Transverse colon (tissue), 4 donors: ENCODE data around the gene NQO2. TPM values are rescaled to one million over a fixed set of nuclear protein-coding genes. Genes with fewer than 3 reads are reported as not detected.
A peak's percentile ranks its signal among the peaks of the same experiment; 100 is the strongest.
"Not testable (repeated sequence)": the region's sequence is repeated elsewhere in the genome, so short reads cannot be mapped to it uniquely, and the experiment has no call there.

Source experiments
- DNase-seq: peaks from one replicate; pipeline ENCODE4 v3.0.0-alpha.2; 2019
- H3K27ac ChIP-seq, 4 donors: fragments of 200-600 bp; sonication (generic); 2 replicates each; pipeline ENCODE4 v1.5.1; 2016 to 2018; ENCODE audit warnings: inconsistent platforms in 4 of 4
- H3K27me3 ChIP-seq: fragments of 200-600 bp; sonication (generic); 2 replicates; pipeline ENCODE4 v1.5.1; 2017; ENCODE audit warnings: inconsistent platforms
- H3K36me3 ChIP-seq, 4 donors: fragments of 200-600 bp; sonication (generic); 2 replicates each; pipeline ENCODE4 v1.5.1; 2017 to 2019; ENCODE audit warnings: inconsistent platforms in 4 of 4
- H3K4me1 ChIP-seq, 4 donors: fragments of 200-600 bp; sonication (generic); 2 replicates each; pipeline ENCODE4 v1.5.1; 2017 to 2020; ENCODE audit warnings: inconsistent platforms in 4 of 4
- H3K4me3 ChIP-seq, 4 donors: fragments of 200-600 bp; sonication (generic); 1 replicate in 1 of 4; 2 replicates in 3 of 4; pipeline versions ENCODE4 v1.5.1 to v1.6.1; 2017 to 2019; ENCODE audit warnings: inconsistent platforms in 4 of 4
- H3K9me3 ChIP-seq, 2 donors: fragments of 200-600 bp; sonication (generic); 2 replicates each; pipeline ENCODE4 v1.5.1; 2017 to 2019; ENCODE audit warnings: inconsistent platforms in 2 of 2
- EP300 ChIP-seq: sonication (generic); formaldehyde crosslinking; IDR thresholded peaks from one replicate; pipeline ENCODE4 v1.6.1; 2017; ENCODE audit warnings: antibody characterized with exemption, low read depth
- POLR2A ChIP-seq: fragments of 450-650 bp; IDR thresholded peaks from one replicate; pipeline ENCODE4 v1.6.1; 2016; ENCODE audit warnings: antibody characterized with exemption, mild to moderate bottlenecking, moderate library complexity
- POLR2AphosphoS5 ChIP-seq, 3 donors: sonication (generic); formaldehyde crosslinking; IDR thresholded peaks; one replicate each; pipeline ENCODE4 v1.6.1; 2016; ENCODE audit warnings: antibody characterized with exemption in 3 of 3
- WGBS, 2 donors: methylation state at CpG; one replicate each; pipeline ENCODE4 v1.1.5; 2018; ENCODE audit warnings: low coverage in 1 of 2; 5-methylcytosine and 5-hydroxymethylcytosine counted together
- in situ Hi-C, 4 donors: fragments of 200-750 bp; cut with MboI; loops; one replicate each; pipeline versions ENCODE4 v1.15.0 to v1.15.1; 2017; ENCODE audit warnings: low sequenced_read_pairs in 3 of 4, low pct_ligation_motif_present in 1 of 4, low pct_unique_long_range_greater_than_20kb in 1 of 4
- intact Hi-C: fragments of 100-400 bp; cut with DNase I; formaldehyde crosslinking; loops from one replicate; pipeline ENCODE4 v1.15.1; 2023; ENCODE audit warnings: low total_unique reads
- total RNA-seq, 4 donors: library from RNA; depleted of rRNA; stranded (reverse); fragments of >200 nt; gene quantifications; one replicate each; pipeline ENCODE4 v1.1.0, GENCODE V29; 2016
- TF ChIP-seq, protein P1 (sequence below), 5 experiments: fragments of 200-600 bp in 3 of 5; fragments of 450-650 bp in 2 of 5; sonication (generic) in 3 of 5; IDR thresholded peaks; 1 replicate in 2 of 5; 2 replicates in 3 of 5; pipeline ENCODE4 v1.5.1; 2016 to 2017; ENCODE audit warnings: antibody characterized with exemption in 5 of 5, inconsistent platforms in 3 of 5, mild to moderate bottlenecking in 2 of 5, moderate library complexity in 1 of 5

NQO2 gene
- total RNA-seq, 4 donors from 2014 or later: 1.00 to 9.7 (median 7.2) TPM

DNA sequence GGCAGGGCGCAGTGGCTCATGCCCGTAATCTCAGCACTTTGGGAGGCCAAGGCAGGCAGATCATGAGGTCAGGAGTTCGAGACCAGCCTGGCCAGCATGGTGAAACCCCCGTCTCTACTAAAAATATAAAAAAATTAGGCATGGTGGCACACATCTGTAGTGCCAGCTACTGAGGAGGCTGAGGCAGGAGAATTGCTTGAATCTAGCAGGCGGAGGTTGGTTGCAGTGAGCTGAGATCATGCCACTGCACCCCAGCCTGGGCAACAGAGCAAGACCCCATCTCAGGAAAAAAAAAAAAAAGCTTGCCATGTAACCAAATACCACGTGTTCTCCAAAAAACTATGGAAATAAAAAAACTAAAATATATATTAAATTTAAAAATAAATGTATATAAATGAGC lies 26.5 kb upstream of the NQO2 start:
- H3K27me3 ChIP-seq, DNase-seq, H3K4me3 ChIP-seq, in situ Hi-C loops, H3K36me3 ChIP-seq, H3K9me3 ChIP-seq, intact Hi-C loops: not testable (repeated sequence)
- 92 to 95% methylated on average over 6 of the region's 6 CpGs for WGBS, 2 donors
- H3K4me1 ChIP-seq: peaks cover 6 to 34% (median 20%) of the 10 kb centered on the region in 4 donors
- peak overlapping the region in 2 of 4 donors; percentile 98 to 99 for H3K27ac ChIP-seq

DNA sequence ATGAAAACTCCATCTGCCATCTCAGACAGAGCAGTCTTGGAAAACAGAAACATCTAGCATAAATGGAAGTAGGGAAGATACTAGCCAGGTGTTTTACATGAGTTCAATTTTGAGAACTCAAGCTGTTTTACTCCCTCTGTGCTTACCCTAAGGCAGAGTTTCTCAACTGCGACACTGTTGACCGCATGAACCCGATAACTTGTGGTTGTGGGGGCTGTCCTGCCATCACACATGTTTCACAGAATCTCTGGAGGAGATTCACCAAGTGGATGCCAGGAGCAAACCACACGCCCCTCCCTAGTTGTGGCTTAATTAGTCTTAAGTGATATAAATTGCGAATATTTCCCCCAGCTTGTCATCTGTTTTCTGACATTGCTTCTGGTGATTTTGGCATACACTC lies 26.0 kb upstream of the NQO2 start:
- DNase-seq: no peak
- in situ Hi-C loops: no loop called here
- Histone ChIP-seq H3K27ac (no peak overlapping the region), H3K27me3 (no peaks in the 10 kb centered on the region), H3K4me1 (peaks cover 6 to 39% (median 20%) of the 10 kb centered on the region in 4 donors), H3K36me3 (no peaks in the 10 kb centered on the region), H3K9me3 (no peaks in the 10 kb centered on the region), H3K4me3 (no peak overlapping the region)
- TF ChIP-seq, protein P1, sequence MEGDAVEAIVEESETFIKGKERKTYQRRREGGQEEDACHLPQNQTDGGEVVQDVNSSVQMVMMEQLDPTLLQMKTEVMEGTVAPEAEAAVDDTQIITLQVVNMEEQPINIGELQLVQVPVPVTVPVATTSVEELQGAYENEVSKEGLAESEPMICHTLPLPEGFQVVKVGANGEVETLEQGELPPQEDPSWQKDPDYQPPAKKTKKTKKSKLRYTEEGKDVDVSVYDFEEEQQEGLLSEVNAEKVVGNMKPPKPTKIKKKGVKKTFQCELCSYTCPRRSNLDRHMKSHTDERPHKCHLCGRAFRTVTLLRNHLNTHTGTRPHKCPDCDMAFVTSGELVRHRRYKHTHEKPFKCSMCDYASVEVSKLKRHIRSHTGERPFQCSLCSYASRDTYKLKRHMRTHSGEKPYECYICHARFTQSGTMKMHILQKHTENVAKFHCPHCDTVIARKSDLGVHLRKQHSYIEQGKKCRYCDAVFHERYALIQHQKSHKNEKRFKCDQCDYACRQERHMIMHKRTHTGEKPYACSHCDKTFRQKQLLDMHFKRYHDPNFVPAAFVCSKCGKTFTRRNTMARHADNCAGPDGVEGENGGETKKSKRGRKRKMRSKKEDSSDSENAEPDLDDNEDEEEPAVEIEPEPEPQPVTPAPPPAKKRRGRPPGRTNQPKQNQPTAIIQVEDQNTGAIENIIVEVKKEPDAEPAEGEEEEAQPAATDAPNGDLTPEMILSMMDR (IDR thresholded peaks at IDR 0.05): no peak
- TF ChIP-seq POLR2A: no peak
- no peak for TF ChIP-seq POLR2AphosphoS5 (IDR thresholded peaks at IDR 0.05)
- TF ChIP-seq EP300: no peak
- 77 to 100% methylated on average over 1 to 5 of the region's 5 CpGs for WGBS, 2 donors
- intact Hi-C loops: no loop called here

DNA sequence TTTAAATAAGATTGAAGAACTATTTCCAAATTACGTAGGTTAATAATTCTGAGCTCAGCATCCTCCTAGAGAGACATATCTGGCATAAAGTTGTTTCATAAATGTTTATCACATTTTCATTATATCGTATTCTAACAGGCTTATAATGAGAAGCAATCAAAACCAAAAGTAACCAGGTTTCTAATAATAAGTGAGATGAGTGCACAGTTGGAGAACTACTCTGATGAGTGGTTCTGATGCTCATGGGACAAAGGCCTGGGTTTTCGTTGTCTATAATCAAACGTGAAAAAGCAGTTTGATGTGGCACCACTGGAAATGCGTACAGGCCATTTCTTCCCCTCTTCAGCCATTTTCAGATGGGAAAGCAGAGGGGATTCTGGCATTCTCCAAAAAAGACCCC lies 23.6 kb upstream of the NQO2 start:
- H3K4me3 ChIP-seq: no peak overlapping the region
- 77 to 85% methylated on average over 4 to 5 of the region's 5 CpGs for WGBS, 2 donors
- H3K27ac ChIP-seq: no peak overlapping the region
- no peaks in the 10 kb centered on the region for H3K27me3 ChIP-seq
- no peak for DNase-seq
- peaks cover 6 to 44% (median 15%) of the 10 kb centered on the region in 4 donors for H3K4me1 ChIP-seq
- TF ChIP-seq POLR2A (no peak), POLR2AphosphoS5 (IDR thresholded peaks at IDR 0.05) (no peak), EP300 (no peak)
- TF ChIP-seq, protein P1 (IDR thresholded peaks at IDR 0.05): no peak
- H3K36me3 ChIP-seq: no peaks in the 10 kb centered on the region
- H3K9me3 ChIP-seq: no peaks in the 10 kb centered on the region
- in situ Hi-C loops: no loop called here
- intact Hi-C loops: no loop called here

DNA sequence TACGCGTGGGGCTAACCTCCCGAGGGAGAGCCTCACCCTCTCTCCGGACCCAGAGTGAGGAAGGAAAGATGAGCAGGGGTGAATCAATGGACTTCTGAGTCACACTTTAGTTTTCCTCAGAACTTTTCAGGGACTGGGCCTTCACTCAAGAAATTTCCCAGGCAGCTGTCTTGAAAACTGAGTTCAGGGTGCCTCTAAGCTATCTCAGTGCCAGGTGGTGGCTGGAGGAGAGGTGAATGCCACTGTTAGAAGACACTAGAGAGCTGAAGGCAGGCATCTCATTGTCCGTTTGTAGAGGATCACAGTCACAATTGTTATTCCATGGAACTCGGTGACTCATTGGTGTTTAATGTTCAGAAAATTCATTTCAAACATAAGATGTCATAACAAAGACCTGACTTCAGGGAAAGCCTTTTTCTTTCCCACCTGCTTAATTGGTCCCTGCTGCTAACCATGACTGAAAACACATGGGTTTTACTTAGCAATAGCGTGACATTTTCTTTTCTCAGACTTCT lies 23.1 kb upstream of the NQO2 start:
- H3K36me3 ChIP-seq: no peaks in the 10 kb centered on the region
- in situ Hi-C loops (no loop called here), intact Hi-C loops (no loop called here)
- no peaks in the 10 kb centered on the region for H3K27me3 ChIP-seq
- H3K4me3 ChIP-seq: no peak overlapping the region
- DNase-seq: no peak
- no peak overlapping the region for H3K27ac ChIP-seq
- 68 to 76% methylated on average over 5 to 6 of the region's 7 CpGs for WGBS, 2 donors
- TF ChIP-seq EP300: no peak
- no peaks in the 10 kb centered on the region for H3K9me3 ChIP-seq
- peaks cover 6 to 50% (median 19%) of the 10 kb centered on the region in 4 donors for H3K4me1 ChIP-seq

GRCh38 chr6:2977290-2977689 lies 22.4 kb upstream of the NQO2 start:
- TF ChIP-seq POLR2A (no peak), POLR2AphosphoS5 (IDR thresholded peaks at IDR 0.05) (no peak), EP300 (no peak)
- TF ChIP-seq, protein P1 (IDR thresholded peaks at IDR 0.05): no peak
- DNase-seq: no peak
- intact Hi-C loops: no loop called here
- H3K9me3 ChIP-seq: no peaks in the 10 kb centered on the region
- no peak overlapping the region for H3K4me3 ChIP-seq
- H3K36me3 ChIP-seq: no peaks in the 10 kb centered on the region
- in situ Hi-C loops: no loop called here
- H3K27me3 ChIP-seq: no peaks in the 10 kb centered on the region
- 75% methylated on average over 5 of the region's 5 CpGs; no CpG with 5 or more reads in 1 of the 2 donors for WGBS, 2 donors
- peak overlapping the region in 1 of 4 donors; percentile 29 for H3K27ac ChIP-seq
- H3K4me1 ChIP-seq: peaks cover 9 to 51% (median 22%) of the 10 kb centered on the region in 4 donors
